Smooth muscle cell of the brain vasculature (primary cell): ENCODE data around the gene DIAPH1.
A peak's percentile ranks its signal among the peaks of the same experiment; 100 is the strongest.

Source experiments
- DNase-seq: peaks from one replicate; pipeline ENCODE4 v3.0.0-alpha.2; 2012; ENCODE audit warnings: low read depth, low spot score

The DIAPH1 gene

DNA sequence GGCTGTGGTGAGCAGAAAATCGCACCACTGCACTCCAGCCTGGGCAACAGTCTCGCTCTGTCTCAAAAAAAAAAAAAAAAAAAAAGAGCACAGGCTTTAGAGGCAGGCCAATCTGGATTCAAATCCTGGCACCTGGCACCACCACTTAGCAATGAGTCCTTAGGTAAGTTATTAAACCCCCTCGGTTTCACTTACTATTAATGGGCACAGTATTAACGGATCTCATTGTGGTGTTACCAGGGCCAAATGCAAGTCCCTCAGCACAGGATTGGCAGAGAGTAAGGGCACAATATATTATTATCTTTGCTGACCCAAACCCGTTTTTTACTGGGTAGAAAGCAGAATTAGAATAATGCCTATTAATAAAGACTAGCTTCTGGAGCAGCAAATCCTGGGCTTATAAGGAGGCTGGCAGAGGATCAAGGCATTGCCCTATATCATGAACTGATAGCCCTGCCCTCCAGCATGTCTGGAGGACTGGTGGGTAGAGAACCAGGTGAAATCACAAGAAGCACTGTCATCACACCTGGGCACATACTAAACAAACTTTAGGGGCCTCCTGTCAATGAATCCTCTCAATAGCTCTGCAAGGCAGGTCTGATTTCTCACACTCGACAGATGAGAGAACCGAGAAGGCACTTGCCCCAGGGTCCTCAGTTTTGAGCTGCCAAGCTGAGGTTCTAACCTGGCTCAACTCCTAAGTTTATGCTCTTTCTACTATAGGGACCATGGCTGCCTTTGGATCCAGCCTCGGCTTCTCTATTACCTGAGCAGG is 112.2 kb downstream of the DIAPH1 start:
- DNase-seq, result no peak

DNA sequence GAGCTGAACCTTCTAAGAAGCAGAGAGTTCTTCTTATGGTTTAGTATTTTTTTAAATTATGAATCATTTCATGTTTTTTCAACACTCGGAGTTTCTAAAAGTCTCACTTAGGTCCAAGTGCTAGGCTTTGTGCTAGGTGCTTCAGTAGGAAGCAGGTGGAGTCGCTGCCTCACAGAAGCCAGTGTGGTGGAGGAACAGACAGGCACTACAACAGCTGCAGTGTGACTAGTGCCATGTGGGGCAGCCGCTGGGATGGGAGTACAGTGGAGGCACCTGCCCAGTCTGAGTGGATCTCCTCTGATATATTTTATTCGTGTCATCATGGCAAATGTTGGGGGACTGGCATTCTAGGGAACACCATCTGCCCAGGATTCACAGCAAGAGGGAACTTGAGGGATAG is 114.6 kb downstream of the DIAPH1 start:
- DNase-seq, result no peak

DNA sequence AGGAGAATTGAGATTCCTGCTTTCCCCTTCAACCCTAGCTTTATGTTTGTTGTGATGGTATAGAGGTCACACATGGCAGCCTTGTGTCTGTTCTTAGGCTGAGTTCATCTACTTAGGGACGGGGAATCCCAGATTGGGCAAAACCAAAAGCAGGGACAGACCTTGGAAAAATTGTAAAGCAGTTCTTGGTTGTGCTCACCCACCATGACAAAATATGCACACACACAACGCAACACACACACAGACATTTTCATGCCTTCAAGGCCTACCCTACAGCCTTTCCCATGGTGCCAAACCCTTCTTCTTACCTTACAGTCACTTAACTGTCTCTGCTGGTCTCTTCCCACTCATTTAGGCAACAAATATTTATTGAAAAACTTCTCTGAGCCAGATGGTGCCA is 115.1 kb downstream of the DIAPH1 start:
- DNase-seq, result no peak

DNA sequence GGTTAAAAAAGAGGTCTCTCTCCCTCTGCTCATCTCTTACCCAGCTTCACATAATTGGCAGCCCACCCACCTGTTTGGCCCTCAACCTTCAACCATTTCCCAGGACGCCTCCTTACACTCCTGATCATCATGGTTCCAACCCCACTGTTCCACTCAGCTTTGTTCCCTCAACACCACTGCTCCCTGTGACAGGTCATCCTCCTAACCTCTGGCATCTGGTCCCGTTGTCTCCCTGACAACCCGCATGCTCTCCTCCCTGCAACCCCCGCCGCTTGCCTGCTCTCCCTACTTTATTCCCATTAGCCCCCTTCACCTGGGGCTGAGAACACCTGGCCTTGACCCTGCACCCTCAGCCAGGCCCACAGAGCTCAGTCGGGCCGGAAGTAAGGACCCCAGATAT is 117.0 kb downstream of the DIAPH1 start:
- no peak for DNase-seq

- peak; percentile 90 for DNase-seq
Observed at GRCh38 chr5:141496038-141496437, 122.8 kb downstream of the DIAPH1 start.

DNA sequence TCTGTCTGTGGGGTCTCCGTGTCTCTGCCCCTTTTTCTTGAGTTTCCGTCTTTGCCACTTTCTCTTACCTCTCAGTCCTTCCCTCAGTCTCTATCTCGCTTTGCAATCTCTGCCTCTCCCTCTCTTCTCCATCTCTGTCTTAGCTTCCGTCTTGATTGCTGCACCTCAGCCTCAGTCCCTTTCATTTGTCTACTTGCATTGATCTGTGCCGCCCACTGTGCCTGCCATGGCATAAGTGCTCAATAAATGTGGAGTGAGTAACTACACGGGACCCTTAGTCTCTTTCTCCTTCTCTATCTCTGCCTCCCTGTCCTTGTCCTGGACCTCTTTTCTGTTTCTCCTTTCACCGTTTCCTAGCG is 123.4 kb downstream of the DIAPH1 start:
- DNase-seq, result no peak

DNA sequence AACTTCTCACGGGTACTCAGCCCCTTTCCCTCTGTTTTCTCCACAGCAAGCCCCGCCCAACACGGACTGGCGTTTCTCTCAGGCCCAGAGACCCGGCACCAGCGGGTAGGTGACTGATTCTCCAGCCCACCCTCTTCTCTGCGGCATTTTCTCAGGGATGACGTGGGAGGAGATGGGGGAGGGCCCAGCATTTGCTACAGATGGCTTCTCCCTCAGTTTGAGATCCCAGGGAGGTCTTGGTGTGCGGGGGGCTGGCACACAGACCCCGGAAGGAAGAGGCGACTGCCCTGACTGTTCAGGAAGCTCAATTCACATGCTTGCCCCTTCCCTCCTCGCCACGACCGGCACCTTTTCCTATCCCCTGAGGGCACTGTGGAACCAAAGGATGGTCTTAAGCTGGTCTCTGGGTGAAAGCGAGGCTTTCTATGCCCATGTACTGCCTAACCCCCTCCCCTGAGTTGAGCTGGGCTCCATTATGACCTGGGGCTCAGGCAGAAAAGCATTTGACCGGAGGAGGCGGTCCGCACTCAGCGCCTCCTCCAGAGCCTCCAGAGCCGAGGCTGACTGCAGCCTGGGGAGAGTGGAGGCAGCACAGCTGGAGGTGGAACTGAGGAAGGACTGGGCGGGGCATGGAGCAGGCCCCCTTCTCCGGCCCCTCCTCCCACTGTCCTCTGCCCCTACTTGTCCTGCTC is 123.9 kb downstream of the DIAPH1 start:
- no peak for DNase-seq

DNA sequence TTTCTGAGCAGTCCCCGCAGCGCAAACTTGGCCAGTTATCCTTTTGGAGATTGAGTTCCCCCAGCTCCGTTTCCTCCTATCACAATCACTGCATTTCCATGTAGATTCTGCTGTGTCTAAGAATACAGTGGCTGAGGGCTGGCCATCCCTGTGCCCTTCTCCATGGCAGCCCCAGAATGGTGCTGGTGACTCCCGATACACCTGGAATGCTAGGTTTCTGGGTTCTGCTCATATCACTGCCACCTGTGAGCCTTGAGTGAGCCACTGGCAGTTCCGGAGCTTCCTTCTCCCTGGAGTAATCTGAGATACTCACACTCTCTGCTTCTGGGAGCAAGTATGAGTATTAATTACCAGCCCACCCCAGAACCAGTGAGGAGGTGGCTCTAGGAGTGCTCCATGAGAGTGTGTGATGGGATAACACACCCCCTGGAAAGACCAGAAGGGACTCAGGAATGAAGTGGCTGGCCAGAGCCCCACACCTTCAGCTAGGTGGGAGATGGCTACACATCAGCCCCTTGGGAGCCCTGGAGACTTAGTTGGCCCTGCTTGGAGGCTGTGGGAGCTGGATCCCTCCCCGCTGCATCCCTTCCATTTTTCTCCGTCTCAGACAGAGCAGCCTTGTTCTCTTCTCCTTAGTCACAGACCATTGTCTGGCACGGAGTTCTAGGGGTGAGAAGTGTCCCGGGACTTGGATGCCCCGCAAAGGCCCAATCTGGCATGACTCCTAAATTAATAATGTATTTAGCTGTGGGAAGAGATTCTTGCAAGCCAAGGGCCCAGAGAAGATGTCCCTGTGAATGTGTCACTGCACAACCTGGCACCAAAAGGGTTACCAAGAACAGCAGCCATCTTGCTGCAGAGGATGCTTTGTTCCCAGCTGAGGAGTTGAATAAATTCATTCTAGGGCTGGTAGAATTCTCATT is 125.0 kb downstream of the DIAPH1 start:
- DNase-seq, result no peak

DNA sequence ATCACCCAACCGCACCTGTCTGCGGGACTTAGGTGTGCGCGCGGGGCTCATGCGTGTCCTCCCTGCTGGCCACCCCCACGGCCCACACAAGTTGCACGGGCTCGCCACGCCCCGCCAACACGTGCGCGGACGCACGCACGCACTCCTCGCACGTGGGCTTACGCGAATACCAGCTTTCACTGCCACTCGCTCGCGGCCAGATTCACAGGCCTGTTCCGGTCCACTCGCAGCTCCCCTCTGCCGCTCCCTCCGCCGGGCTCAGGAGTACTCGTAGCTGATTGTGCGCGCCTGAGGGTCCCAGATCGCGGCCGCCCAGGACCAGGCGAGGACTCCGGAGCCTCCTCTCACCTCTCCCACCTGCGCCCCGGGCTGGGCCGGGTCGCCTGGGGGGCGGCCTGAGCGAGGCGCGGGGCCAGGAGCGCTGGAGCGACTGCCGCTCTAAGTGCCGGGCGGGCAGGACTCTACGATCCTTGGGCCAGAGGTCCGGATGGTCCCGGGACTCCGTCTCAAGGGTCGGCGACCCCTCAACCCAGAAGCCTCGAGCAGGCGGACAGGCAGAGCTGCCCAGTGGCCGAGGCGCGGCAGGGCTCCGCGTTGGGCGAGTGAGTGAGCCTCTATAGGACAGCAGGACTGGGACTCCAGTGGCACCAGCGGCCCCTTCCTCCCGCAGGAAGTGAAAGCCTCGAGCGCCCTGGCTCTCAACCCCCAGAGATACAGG is 126.5 kb downstream of the DIAPH1 start:
- no peak for DNase-seq

GRCh38 chr5:141491323-141492167 is 127.3 kb downstream of the DIAPH1 start:
- DNase-seq, result no peak

DNA sequence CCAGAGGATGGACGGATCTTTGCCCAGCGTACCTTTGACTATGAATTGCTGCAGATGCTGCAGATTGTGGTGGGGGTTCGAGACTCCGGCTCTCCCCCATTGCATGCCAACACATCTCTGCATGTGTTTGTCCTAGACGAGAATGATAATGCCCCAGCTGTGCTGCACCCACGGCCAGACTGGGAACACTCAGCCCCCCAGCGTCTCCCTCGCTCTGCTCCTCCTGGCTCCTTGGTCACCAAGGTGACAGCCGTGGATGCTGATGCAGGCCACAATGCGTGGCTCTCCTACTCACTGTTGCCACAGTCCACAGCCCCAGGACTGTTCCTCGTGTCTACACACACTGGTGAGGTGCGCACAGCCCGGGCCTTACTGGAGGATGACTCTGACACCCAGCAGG is 128.0 kb downstream of the DIAPH1 start:
- no peak for DNase-seq

GRCh38 chr5:141490271-141490670 is 128.5 kb downstream of the DIAPH1 start:
- DNase-seq, result no peak

DNA sequence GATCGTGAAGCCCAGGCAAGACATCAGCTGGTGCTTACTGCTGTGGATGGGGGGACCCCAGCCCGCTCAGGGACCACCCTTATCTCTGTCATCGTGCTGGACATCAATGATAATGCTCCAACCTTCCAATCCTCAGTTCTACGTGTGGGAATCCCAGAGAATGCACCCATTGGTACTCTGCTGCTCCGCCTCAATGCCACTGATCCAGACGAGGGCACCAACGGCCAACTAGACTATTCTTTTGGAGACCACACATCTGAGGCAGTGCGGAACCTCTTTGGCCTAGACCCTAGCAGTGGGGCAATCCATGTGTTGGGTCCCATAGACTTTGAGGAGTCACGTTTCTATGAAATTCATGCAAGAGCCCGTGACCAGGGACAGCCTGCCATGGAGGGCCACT is 129.0 kb downstream of the DIAPH1 start:
- DNase-seq, result no peak

- no peak for DNase-seq
Observed at GRCh38 chr5:141488591-141489561, 129.9 kb downstream of the DIAPH1 start, which contains the start of gene PCDHGC5. Gene PCDHGC5 (plus strand): TSS chr5:141489081. CDS start chr5:141489241, 160 bp downstream.

GRCh38 chr5:141487131-141487530 is 131.7 kb downstream of the DIAPH1 start:
- no peak for DNase-seq

DNA sequence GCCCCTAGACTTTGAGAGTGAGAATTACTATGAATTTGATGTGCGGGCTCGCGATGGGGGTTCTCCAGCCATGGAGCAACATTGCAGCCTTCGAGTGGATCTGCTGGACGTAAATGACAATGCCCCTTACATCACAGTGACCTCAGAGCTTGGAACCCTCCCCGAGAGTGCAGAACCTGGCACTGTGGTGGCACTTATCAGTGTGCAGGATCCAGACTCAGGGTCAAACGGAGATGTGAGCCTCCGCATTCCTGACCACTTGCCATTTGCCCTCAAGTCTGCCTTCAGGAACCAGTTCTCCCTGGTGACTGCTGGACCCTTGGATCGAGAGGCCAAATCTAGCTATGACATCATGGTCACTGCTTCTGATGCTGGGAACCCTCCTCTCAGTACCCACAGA is 132.7 kb downstream of the DIAPH1 start:
- no peak for DNase-seq

DNA sequence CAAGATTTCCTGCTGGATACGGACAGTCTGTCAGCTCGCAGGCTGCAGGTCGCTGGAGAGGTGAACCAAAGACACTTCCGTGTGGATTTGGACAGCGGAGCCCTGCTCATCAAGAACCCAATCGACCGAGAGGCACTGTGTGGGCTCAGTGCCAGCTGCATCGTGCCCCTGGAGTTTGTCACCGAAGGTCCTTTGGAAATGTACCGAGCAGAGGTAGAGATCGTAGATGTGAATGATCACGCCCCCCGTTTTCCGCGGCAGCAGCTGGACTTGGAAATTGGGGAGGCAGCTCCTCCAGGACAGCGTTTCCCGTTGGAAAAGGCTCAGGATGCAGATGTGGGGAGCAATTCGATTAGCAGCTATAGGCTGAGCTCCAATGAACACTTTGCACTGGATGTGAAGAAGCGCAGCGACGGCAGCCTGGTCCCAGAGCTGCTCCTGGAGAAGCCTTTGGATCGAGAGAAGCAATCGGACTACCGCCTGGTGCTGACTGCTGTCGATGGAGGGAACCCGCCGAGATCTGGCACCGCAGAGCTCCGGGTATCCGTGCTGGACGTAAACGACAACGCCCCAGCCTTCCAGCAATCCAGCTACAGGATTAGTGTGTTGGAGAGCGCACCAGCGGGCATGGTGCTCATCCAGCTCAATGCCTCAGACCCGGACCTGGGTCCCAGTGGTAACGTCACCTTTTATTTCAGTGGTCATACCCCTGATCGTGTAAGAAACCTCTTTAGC is 133.3 kb downstream of the DIAPH1 start:
- DNase-seq, result no peak

DNA sequence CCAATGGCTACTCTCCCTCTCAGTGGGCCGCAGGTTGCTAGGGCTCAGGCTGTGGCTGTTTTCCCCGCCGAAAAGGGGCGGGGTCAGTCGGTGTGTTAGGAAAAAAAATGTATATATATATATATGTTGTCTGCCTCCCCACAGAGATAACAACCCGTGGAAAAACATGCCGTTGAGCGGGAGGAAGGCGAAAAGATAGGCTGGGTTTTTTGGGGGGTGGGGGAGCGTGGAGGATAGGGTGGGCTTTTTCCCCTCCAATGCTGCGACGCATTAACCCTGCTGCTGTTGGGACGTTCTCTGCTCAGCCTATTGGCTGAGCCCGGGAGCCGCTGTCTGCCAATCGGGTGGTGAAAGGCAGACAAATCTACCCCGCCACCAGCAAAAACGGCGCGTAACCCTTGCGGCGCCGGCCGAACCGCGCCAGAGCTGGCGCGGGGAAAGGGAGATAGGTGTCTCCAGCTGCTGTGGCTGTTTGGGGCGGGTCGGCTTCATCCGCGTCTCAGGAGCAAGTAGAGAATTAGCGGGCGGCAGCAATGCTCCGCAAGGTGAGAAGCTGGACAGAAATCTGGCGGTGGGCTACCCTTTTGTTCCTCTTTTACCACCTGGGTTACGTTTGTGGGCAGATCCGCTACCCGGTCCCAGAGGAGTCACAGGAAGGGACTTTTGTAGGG is 134.0 kb downstream of the DIAPH1 start, which contains the start of gene PCDHGC4:
Gene PCDHGC4, plus strand, starts transcription at position 390 of the 671 bp plus-strand sequence. Its CDS starts 144 bp downstream, at position 534.
- DNase-seq, result no peak
